AG04449 (cell line): ENCODE results near the gene ARHGEF12.

Source experiments
- CTCF ChIA-PET: fragments of 350-600 bp; formaldehyde crosslinking; extraction: SDS; loops from one replicate; lab custom pipeline; 2021; ENCODE audit warnings: antibody characterized with exemption; lab: Yijun Ruan, JAX
- POLR2A ChIA-PET: fragments of 400-600, 350-600 bp; formaldehyde crosslinking; extraction: SDS; loops from one replicate; lab custom pipeline; 2020; ENCODE audit warnings: antibody characterized with exemption, inconsistent platforms; lab: Yijun Ruan, JAX
- DNase-seq: peaks from one replicate; pipeline ENCODE4 v3.0.0-alpha.2; 2010; ENCODE audit warnings: low read depth, low spot score
- H3K4me3 ChIP-seq: 2 replicates; pipeline ENCODE4 v1.5.1; 2011; ENCODE audit warnings: low read depth, mild to moderate bottlenecking, control low read depth, low read length
- TF ChIP-seq, protein P1 (sequence below): IDR thresholded peaks from one replicate; pipeline ENCODE4 v1.5.1; 2011; ENCODE audit warnings: mild to moderate bottlenecking, moderate library complexity, low read length, control low read depth, inconsistent platforms; ENCODE audit not compliant: insufficient read depth; ENCODE audit errors: missing control alignments

The ARHGEF12 gene

DNA sequence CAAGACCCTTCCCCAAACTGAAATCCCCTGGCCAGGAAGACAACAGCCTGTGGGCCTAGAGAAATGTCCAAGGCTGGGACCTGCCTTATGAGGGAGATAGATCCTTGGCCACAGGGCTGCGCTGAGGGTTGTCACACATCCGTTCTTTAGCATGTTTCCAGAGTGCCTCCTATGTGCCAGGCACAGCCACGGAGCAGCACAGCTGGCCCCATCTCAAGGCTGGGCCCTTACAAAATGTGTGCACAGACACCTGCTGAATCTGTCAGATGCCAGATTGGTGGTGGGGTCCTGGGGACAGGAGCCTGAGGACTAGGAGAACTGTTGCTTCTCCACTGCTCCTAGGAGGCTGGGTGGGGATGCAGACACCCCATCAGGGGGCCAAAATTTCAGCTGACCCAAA, 186.5 kb downstream of the ARHGEF12 start:
- no peak for DNase-seq
- CTCF ChIA-PET: interaction anchor here (1.5 to 1.9 kb wide), 2 partner anchors 12 to 280 kb away, joined by 5 read pairs; partner anchors contain the start of gene GRIK4
- POLR2A ChIA-PET: no interaction called here
- no peak overlapping the region for H3K4me3 ChIP-seq
- TF ChIP-seq, protein P1, sequence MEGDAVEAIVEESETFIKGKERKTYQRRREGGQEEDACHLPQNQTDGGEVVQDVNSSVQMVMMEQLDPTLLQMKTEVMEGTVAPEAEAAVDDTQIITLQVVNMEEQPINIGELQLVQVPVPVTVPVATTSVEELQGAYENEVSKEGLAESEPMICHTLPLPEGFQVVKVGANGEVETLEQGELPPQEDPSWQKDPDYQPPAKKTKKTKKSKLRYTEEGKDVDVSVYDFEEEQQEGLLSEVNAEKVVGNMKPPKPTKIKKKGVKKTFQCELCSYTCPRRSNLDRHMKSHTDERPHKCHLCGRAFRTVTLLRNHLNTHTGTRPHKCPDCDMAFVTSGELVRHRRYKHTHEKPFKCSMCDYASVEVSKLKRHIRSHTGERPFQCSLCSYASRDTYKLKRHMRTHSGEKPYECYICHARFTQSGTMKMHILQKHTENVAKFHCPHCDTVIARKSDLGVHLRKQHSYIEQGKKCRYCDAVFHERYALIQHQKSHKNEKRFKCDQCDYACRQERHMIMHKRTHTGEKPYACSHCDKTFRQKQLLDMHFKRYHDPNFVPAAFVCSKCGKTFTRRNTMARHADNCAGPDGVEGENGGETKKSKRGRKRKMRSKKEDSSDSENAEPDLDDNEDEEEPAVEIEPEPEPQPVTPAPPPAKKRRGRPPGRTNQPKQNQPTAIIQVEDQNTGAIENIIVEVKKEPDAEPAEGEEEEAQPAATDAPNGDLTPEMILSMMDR: no peak

DNA sequence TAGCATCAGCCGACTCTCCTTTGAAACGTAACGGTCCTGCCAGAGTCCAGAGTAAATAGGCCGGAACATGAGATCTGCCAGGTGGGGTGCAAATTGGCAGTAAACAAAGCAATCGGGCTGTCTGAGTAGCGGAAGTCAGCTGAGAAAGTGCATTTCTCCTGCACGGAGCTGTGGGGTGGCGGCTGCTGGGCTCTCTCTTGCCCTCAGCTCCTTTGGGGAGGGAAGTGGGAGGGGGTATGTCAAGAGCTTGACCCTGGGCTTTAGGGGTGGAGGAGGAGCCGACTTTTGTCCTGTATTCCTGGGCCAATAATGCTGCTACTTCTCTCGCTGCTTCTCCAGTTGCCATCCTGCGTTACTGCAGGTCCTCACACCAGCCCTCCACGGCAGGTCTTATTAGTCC, 187.0 kb downstream of the ARHGEF12 start:
- DNase-seq: no peak
- TF ChIP-seq, protein P1: no peak
- H3K4me3 ChIP-seq: no peak overlapping the region
- POLR2A ChIA-PET: no interaction called here
- CTCF ChIA-PET: interaction anchor here (1.5 to 1.9 kb wide), 2 partner anchors 12 to 279 kb away, joined by 5 read pairs; partner anchors contain the start of gene GRIK4

DNA sequence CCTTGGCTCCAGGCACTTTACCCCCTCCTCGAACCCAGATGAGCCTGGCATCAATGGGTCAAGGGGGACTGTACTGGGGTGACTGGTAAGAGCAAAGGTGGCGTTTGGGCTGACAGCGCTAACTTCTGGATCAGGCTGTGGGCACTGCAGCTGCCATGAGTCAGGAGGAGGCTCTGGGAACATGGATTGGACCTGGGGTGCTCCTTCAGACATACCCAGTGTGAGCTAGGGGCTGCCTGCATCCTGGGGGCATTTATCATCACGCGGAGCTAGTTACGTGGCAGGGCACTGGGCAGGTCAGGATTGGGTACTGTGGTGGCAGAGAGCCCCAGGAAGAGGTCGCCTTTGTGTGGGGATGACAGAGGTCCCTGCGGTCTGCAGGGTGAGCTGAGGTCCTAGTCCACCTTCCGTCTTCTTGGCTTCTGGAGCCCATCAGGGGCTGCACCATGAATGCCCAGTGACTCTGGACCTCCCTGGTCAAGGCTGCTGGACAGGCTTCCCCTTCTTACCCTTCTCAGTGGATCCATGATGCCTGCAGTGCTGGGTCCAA, 188.4 kb downstream of the ARHGEF12 start:
- H3K4me3 ChIP-seq: no peak overlapping the region
- POLR2A ChIA-PET: no interaction called here

DNA sequence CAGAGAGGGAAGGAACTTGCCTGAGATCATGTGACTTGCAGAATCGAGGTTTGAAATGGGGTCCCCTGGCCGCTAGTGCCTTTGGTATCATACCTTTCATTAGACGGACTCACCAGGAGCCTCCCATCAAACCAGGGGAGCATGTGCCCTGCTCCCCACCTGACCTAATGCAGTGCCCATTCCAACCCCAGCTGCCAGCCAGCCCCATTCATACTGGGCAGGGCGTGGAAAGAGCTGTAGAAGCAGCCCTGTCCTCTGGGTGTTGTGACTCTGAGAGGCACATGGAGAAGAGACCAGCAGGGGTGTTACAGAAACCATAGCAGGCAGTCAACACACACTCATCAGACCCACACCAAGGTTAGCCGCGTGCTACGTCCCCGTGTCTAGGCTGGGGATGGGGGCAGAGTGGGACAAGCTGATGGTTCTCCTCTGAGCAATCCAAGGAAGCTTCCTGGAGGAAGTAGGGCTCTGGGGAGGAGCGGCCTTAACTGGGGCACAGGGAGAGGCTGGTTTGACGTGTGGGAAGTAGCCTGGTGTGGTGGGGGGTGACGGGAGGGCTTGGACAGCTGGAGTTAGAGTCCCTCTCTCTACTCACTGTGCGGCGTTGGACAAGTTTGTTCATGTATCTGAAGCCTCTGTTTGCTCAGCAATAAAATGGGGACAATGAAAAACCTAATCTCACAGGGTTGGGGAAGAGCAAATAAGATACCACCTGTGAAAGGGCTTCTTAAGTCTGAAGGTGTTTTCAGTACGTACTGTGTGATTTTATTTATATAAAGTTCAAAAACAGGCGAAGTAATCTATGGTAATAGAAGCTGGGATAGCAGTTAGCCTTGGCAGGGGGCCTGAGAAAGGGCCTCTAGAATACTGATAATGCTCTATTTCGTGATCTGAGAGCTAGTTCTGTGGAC, 189.3 kb downstream of the ARHGEF12 start:
- DNase-seq: no peak
- TF ChIP-seq, protein P1: no peak
- H3K4me3 ChIP-seq: no peak overlapping the region
- CTCF ChIA-PET: interaction anchor here (1.4 to 1.5 kb wide), 2 partner anchors 13 to 15 kb away, joined by 3 to 4 read pairs; no protein-coding TSS in a partner anchor
- POLR2A ChIA-PET: no interaction called here

More for the DNA sequence above, 188.4 kb downstream of the ARHGEF12 start:
- TF ChIP-seq, protein P1: no peak
- CTCF ChIA-PET: interaction anchor here (1.9 kb wide), 1 partner anchor 14 kb away, joined by 5 read pairs; the partner anchor contains the start of gene GRIK4
- no peak for DNase-seq

DNA sequence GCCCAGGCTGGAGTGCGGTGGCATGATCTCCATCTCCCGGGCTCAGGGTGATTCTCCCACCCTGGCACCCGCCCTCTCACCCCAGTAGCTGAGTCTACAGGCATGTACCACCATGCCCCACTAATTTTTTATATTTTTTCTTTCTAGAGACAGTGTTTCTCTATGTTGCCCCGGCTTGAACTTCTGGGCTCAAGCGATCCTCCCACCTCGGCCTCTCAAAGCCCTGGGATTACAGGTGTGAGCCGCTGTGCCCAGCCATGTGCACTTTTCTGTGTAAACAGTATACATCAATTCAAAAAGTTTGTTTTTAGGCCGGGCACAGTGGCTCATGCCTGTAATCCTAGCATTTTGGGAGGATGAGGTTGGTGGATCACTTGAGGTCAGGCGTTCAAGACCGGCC, 190.0 kb downstream of the ARHGEF12 start:
- ChIA-PET CTCF (interaction anchor here (0.8 to 1.5 kb wide), 3 partner anchors 13 to 16 kb away, joined by 3 to 4 read pairs (median 3); no protein-coding TSS in a partner anchor), POLR2A (no interaction called here)
- no peak overlapping the region for H3K4me3 ChIP-seq
- TF ChIP-seq, protein P1: no peak
- DNase-seq: no peak
